ENCODE measurements around the gene TNPO3.

TNPO3 gene

GRCh38 chr7:128962899-128963298, 92.0 kb downstream of the TNPO3 start:
- TF ChIP-seq CTCF (IDR thresholded peaks at IDR 0.05; ENCODE audit: control insufficient read depth, extremely low read depth, insufficient read depth), result no peak
- H3K4me3 ChIP-seq (ENCODE audit: low read depth, low read length), result no peak overlapping the region
- DNase-seq (ENCODE audit: low read depth), result no peak

- no peak overlapping the region for H3K4me3 ChIP-seq (ENCODE audit: low read depth, low read length)
- no peak for DNase-seq (ENCODE audit: low read depth)
- no peak for TF ChIP-seq CTCF (IDR thresholded peaks at IDR 0.05; ENCODE audit: control insufficient read depth, extremely low read depth, insufficient read depth)
Observed at GRCh38 chr7:128961030-128961659, 93.8 kb downstream of the TNPO3 start.

GRCh38 chr7:128959296-128959695, 95.6 kb downstream of the TNPO3 start:
- no peak for TF ChIP-seq CTCF (IDR thresholded peaks at IDR 0.05; ENCODE audit: control insufficient read depth, extremely low read depth, insufficient read depth)
- H3K4me3 ChIP-seq (ENCODE audit: low read depth, low read length), result no peak overlapping the region
- no peak for DNase-seq (ENCODE audit: low read depth)

GRCh38 chr7:128955981-128956380, 98.9 kb downstream of the TNPO3 start:
- TF ChIP-seq CTCF (IDR thresholded peaks at IDR 0.05; ENCODE audit: control insufficient read depth, extremely low read depth, insufficient read depth), result no peak
- no peak for DNase-seq (ENCODE audit: low read depth)
- H3K4me3 ChIP-seq (ENCODE audit: low read depth, low read length), result no peak overlapping the region

- no peak overlapping the region for H3K4me3 ChIP-seq (ENCODE audit: low read depth, low read length)
- DNase-seq (ENCODE audit: low read depth), result no peak
- TF ChIP-seq CTCF (IDR thresholded peaks at IDR 0.05; ENCODE audit: control insufficient read depth, extremely low read depth, insufficient read depth), result no peak
Observed at GRCh38 chr7:128954830-128955802, 99.8 kb downstream of the TNPO3 start.

- H3K4me3 ChIP-seq (ENCODE audit: low read depth, low read length), result no peak overlapping the region
- DNase-seq (ENCODE audit: low read depth), result no peak
- TF ChIP-seq CTCF (IDR thresholded peaks at IDR 0.05; ENCODE audit: control insufficient read depth, extremely low read depth, insufficient read depth), result no peak
Observed at GRCh38 chr7:128954150-128954549, 100.8 kb downstream of the TNPO3 start.
